GM23248 (cell line): Measurements from ENCODE around the gene TICAM1.

Experiments
- EZH2 ChIP-seq: fragments of 200-600 bp; sonication (generic); IDR thresholded peaks from 2 replicates; pipeline ENCODE4 v1.6.1; 2018; ENCODE audit warnings: antibody characterized with exemption, mild to moderate bottlenecking; ENCODE audit not compliant: insufficient read depth, poor library complexity, severe bottlenecking
- EZH2phosphoT487 ChIP-seq: fragments of 200-600 bp; sonication (generic); IDR thresholded peaks from 2 replicates; pipeline ENCODE4 v1.6.1; 2018; ENCODE audit warnings: antibody characterized with exemption, moderate library complexity, mild to moderate bottlenecking, low read depth; ENCODE audit not compliant: insufficient read depth

DNA sequence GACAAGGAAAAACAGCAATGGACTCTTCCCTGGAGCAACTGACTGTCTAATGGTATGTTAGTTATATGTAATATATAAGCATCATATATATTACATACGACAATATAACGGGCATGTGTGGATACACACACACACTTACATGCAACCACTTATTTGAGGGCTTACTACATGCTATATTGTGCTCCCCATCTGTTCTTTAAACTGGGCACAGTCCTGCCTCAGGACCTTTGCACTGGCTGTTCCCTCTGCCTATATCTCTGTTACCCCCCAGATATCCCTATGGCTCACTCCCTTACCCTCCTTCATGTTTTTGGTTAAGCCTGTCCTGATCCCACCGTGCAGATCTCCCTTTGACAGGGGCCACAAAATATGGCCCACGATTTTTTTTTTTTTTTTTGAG, 10.2 kb downstream of the TICAM1 start:
- TF ChIP-seq EZH2phosphoT487 (no peak), EZH2 (no peak)
